HK-2 (cell line): Measurements from ENCODE around the gene SLC30A7.
"Not testable (repeated sequence)": the region's sequence is repeated elsewhere in the genome, so short reads cannot be mapped to it uniquely, and the experiment has no call there.

Source experiments
- DNase-seq: peaks from one replicate; pipeline ENCODE4 v3.0.0-alpha.2; 2018; ENCODE audit not compliant: unreplicated experiment

Gene SLC30A7

GRCh38 chr1:100895540-100896480, at the start of gene SLC30A7:
TSS of gene SLC30A7 (plus strand) at chr1:100896090. CDS start at chr1:100896263, 173 bp downstream.
- peak; percentile 98 for DNase-seq

GRCh38 chr1:100847361-100848082, 48.4 kb upstream of the SLC30A7 start:
- DNase-seq = no peak

GRCh38 chr1:100851726-100852125, 44.2 kb upstream of the SLC30A7 start:
- DNase-seq = no peak

- no peak for DNase-seq
These were observed 42.9 kb upstream of the SLC30A7 start for GRCh38 chr1:100852976-100853375.

- DNase-seq = not testable (repeated sequence)
These were observed 40.8 kb upstream of the SLC30A7 start for GRCh38 chr1:100855116-100855515.

- DNase-seq = no peak
These were observed 35.4 kb upstream of the SLC30A7 start for GRCh38 chr1:100860397-100860991.

GRCh38 chr1:100861379-100861778, 34.5 kb upstream of the SLC30A7 start:
- no peak for DNase-seq

GRCh38 chr1:100862591-100862990, 33.3 kb upstream of the SLC30A7 start:
- no peak for DNase-seq

GRCh38 chr1:100866041-100866900, 29.6 kb upstream of the SLC30A7 start:
- no peak for DNase-seq

GRCh38 chr1:100866901-100867206, 29.0 kb upstream of the SLC30A7 start:
- no peak for DNase-seq

GRCh38 chr1:100868364-100868995, 27.4 kb upstream of the SLC30A7 start:
- no peak for DNase-seq

- no peak for DNase-seq
These were observed 25.9 kb upstream of the SLC30A7 start for GRCh38 chr1:100869996-100870395.

GRCh38 chr1:100874433-100874832, 21.5 kb upstream of the SLC30A7 start:
- DNase-seq = no peak

GRCh38 chr1:100875228-100875627, 20.7 kb upstream of the SLC30A7 start:
- DNase-seq = no peak

- no peak for DNase-seq
These were observed 19.6 kb upstream of the SLC30A7 start for GRCh38 chr1:100876291-100876690.

GRCh38 chr1:100879422-100879821, 16.5 kb upstream of the SLC30A7 start:
- DNase-seq = no peak

- no peak for DNase-seq
These were observed 14.2 kb upstream of the SLC30A7 start for GRCh38 chr1:100881687-100882086.

GRCh38 chr1:100882698-100883097, 13.2 kb upstream of the SLC30A7 start:
- DNase-seq = no peak

- DNase-seq = no peak
These were observed 11.9 kb upstream of the SLC30A7 start for GRCh38 chr1:100883963-100884362.

- not testable (repeated sequence) for DNase-seq
These were observed 6.9 kb upstream of the SLC30A7 start for GRCh38 chr1:100889007-100889406.

- DNase-seq = not testable (repeated sequence)
These were observed 5.9 kb upstream of the SLC30A7 start for GRCh38 chr1:100889869-100890482.
